ENCODE measurements around the gene GLB1L3.

Gene GLB1L3

GRCh38 chr11:134293119-134294113, 17.2 kb downstream of the GLB1L3 start:
- no peak for TF ChIP-seq CTCF (IDR thresholded peaks at IDR 0.05; ENCODE audit: low read depth, low read length)

GRCh38 chr11:134294664-134295063, 18.5 kb downstream of the GLB1L3 start:
- no peak for TF ChIP-seq CTCF (IDR thresholded peaks at IDR 0.05; ENCODE audit: low read depth, low read length)
- no peak overlapping the region for H3K4me3 ChIP-seq (ENCODE audit: low read depth, low read length)

More at GRCh38 chr11:134293119-134294113, 17.2 kb downstream of the GLB1L3 start:
- H3K4me3 ChIP-seq (ENCODE audit: low read depth, low read length): no peak overlapping the region

- no peak for TF ChIP-seq CTCF (IDR thresholded peaks at IDR 0.05; ENCODE audit: low read depth, low read length)
- no peak overlapping the region for H3K4me3 ChIP-seq (ENCODE audit: low read depth, low read length)
These were observed 36.0 kb downstream of the GLB1L3 start for GRCh38 chr11:134312223-134312622.

GRCh38 chr11:134312807-134313206, 36.6 kb downstream of the GLB1L3 start:
- H3K4me3 ChIP-seq (ENCODE audit: low read depth, low read length): no peak overlapping the region
- TF ChIP-seq CTCF (IDR thresholded peaks at IDR 0.05; ENCODE audit: low read depth, low read length): no peak

- TF ChIP-seq CTCF (IDR thresholded peaks at IDR 0.05; ENCODE audit: low read depth, low read length): no peak
- H3K4me3 ChIP-seq (ENCODE audit: low read depth, low read length): no peak overlapping the region
These were observed 37.2 kb downstream of the GLB1L3 start for GRCh38 chr11:134313379-134313778.

GRCh38 chr11:134313821-134314607, 37.8 kb downstream of the GLB1L3 start:
- H3K4me3 ChIP-seq (ENCODE audit: low read depth, low read length): no peak overlapping the region
- TF ChIP-seq CTCF (IDR thresholded peaks at IDR 0.05; ENCODE audit: low read depth, low read length): no peak

Data from WI38 (cell line).